ENCODE measurements around the gene TTLL9. TPM values are rescaled to one million over a fixed set of nuclear protein-coding genes. Genes with fewer than 3 reads are reported as not detected.

Gene TTLL9
- total and polyA plus RNA-seq, 10 of the 15 experiments (the other 5 are each of a cell fraction or from before 2014, with no cell fraction given): 0.03 to 0.77 (median 0.11) TPM; not detected in 2

DNA sequence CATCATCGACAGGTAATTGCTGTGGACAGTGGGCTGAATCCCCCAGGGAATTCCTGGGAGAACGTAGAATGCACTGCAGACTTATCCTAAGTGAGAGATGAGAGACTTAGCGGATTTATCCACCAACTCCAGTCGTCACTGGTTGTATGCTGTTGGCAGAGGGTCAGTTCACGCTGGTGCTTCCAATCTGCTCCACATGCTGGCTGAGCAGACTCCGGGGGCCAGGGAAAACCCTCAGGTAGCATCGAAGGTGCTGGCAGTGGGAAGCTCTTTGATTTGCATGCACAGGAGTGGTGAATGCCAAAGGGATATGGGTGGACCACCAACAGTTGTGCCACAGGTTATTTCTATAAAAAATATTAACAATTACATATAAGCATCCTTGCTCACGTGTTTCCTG, 20.2 kb downstream of the TTLL9 start:
- no TSS peak for BruUV-seq (replicated peaks)

More for the DNA sequence above, 20.2 kb downstream of the TTLL9 start:
- Histone ChIP-seq H3K9me3 (replicated peaks; ENCODE audit: control insufficient read depth, insufficient read depth, low read length) (no peaks in the 10 kb centered on the region), H3K27me3 (replicated peaks in 1 of 2; ENCODE audit: control insufficient read depth in 2 of 2, insufficient read depth in 2 of 2, low read length in 1 of 2) (no peaks in the 10 kb centered on the region; a peak in 1 of 4 replicates), H3K79me2 (ENCODE audit: control insufficient read depth, insufficient read depth, low read length) (no peaks in the 10 kb centered on the region), H3K9ac (ENCODE audit: control insufficient read depth, insufficient read depth, low read length) (no peak overlapping the region), H3K4me1 (ENCODE audit: control insufficient read depth, insufficient read depth, low read length) (no peaks in the 10 kb centered on the region; the same call in 1 of the 2 replicates), H2AFZ (ENCODE audit: control insufficient read depth, low read depth, low read length) (no peak overlapping the region), H3K36me3 (ENCODE audit: control insufficient read depth in 2 of 2, insufficient read depth in 2 of 2, low read length in 1 of 2) (no peaks in the 10 kb centered on the region), H4K20me1 (ENCODE audit: control insufficient read depth, insufficient read depth) (no peaks in the 10 kb centered on the region), H3K4me3 (no peak overlapping the region), H3K4me2 (ENCODE audit: control insufficient read depth, insufficient read depth) (no peak overlapping the region), H3K27ac (ENCODE audit: control insufficient read depth, insufficient read depth) (no peak overlapping the region)
- FAIRE-seq: no peak
- ATAC-seq: no peak
- no peak for DNase-seq (ENCODE audit: low read depth, low spot score)
- WGBS (ENCODE audit: insufficient coverage, insufficient replicate concordance, low lambda C conversion rate, missing lambda C conversion rate): 29% methylated on average over 8 of the region's 8 CpGs
- intact Hi-C loops (cut with micrococcal nuclease; ENCODE audit: unreplicated experiment) (no loop called here), in situ Hi-C loops (cut with MboI) (no loop called here)
- SMC1A ChIA-PET (ENCODE audit: uncharacterized antibody, unreplicated experiment): interaction anchor here (1.4 kb wide), 1 partner anchor 11 kb away, joined by 6 read pairs; no protein-coding TSS in a partner anchor
- CTCF ChIA-PET: interaction anchor here (1.4 kb wide), 1 partner anchor 8 kb away, joined by 5 read pairs; no protein-coding TSS in a partner anchor
- POLR2A ChIA-PET: interaction anchor here (0.6 to 2.7 kb wide), 6 partner anchors 9 to 50 kb away, joined by 3 to 10 read pairs (median 4); no protein-coding TSS in a partner anchor
- TF ChIP-seq REST (IDR thresholded peaks at IDR 0.05; ENCODE audit: low read depth, low read length) (no peak), KDM1A (IDR thresholded peaks at IDR 0.05; ENCODE audit: borderline replicate concordance) (no peak), NR2C1 (IDR thresholded peaks at IDR 0.05) (no peak), ZZZ3 (IDR thresholded peaks at IDR 0.05; ENCODE audit: control insufficient read depth, insufficient read length, low read depth) (no peak), HDAC2 (IDR thresholded peaks at IDR 0.05) (no peak), NFIC (IDR thresholded peaks at IDR 0.05; ENCODE audit: low read depth, low read length) (no peak), BMI1 (IDR thresholded peaks at IDR 0.05; ENCODE audit: borderline replicate concordance) (no peak), BACH1 (IDR thresholded peaks at IDR 0.05; ENCODE audit: borderline replicate concordance) (no peak), PAX5 (IDR thresholded peaks at IDR 0.05; ENCODE audit: borderline replicate concordance, low read depth, low read length) (no peak), FOXM1 (IDR thresholded peaks at IDR 0.05; ENCODE audit: low read depth, low read length) (no peak), ZNF217 (IDR thresholded peaks at IDR 0.05) (no peak), MTA3 (IDR thresholded peaks at IDR 0.05; ENCODE audit: borderline replicate concordance, low read length) (no peak), BHLHE40 (IDR thresholded peaks at IDR 0.05; ENCODE audit: borderline replicate concordance in 1 of 2, low read depth in 2 of 2, low read length in 1 of 2) (no peak), IKZF2 (IDR thresholded peaks at IDR 0.05) (no peak), SMC3 (IDR thresholded peaks at IDR 0.05; ENCODE audit: borderline replicate concordance, low read length) (no peak), NR2C2 (IDR thresholded peaks at IDR 0.05; ENCODE audit: borderline replicate concordance, control insufficient read depth, insufficient read length, low read depth) (no peak), JUNB (IDR thresholded peaks at IDR 0.05) (no peak)
- TF ChIP-seq, protein P1, sequence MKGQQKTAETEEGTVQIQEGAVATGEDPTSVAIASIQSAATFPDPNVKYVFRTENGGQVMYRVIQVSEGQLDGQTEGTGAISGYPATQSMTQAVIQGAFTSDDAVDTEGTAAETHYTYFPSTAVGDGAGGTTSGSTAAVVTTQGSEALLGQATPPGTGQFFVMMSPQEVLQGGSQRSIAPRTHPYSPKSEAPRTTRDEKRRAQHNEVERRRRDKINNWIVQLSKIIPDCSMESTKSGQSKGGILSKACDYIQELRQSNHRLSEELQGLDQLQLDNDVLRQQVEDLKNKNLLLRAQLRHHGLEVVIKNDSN (IDR thresholded peaks at IDR 0.05; ENCODE audit: borderline replicate concordance, extremely low read length, insufficient read depth, low read depth, low read length): no peak
- TF ChIP-seq, protein P2, sequence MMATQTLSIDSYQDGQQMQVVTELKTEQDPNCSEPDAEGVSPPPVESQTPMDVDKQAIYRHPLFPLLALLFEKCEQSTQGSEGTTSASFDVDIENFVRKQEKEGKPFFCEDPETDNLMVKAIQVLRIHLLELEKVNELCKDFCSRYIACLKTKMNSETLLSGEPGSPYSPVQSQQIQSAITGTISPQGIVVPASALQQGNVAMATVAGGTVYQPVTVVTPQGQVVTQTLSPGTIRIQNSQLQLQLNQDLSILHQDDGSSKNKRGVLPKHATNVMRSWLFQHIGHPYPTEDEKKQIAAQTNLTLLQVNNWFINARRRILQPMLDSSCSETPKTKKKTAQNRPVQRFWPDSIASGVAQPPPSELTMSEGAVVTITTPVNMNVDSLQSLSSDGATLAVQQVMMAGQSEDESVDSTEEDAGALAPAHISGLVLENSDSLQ (IDR thresholded peaks at IDR 0.05): no peak
- RAD21 ChIA-PET (ENCODE audit: unreplicated experiment): interaction anchor here (1.2 kb wide), 1 partner anchor 52 kb away, joined by 3 read pairs; no protein-coding TSS in a partner anchor
